HG02588 (cell line): ENCODE data around the gene FAM50B.

Experiments used
- ATAC-seq: cut with Tn5 transposase; IDR thresholded peaks from one replicate; pipeline ENCODE4 v1.9.1; 2021; ENCODE audit warnings: mild to moderate bottlenecking, moderate library complexity; ENCODE audit not compliant: unreplicated experiment

Gene FAM50B, protein sequence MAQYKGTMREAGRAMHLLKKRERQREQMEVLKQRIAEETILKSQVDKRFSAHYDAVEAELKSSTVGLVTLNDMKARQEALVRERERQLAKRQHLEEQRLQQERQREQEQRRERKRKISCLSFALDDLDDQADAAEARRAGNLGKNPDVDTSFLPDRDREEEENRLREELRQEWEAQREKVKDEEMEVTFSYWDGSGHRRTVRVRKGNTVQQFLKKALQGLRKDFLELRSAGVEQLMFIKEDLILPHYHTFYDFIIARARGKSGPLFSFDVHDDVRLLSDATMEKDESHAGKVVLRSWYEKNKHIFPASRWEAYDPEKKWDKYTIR

DNA sequence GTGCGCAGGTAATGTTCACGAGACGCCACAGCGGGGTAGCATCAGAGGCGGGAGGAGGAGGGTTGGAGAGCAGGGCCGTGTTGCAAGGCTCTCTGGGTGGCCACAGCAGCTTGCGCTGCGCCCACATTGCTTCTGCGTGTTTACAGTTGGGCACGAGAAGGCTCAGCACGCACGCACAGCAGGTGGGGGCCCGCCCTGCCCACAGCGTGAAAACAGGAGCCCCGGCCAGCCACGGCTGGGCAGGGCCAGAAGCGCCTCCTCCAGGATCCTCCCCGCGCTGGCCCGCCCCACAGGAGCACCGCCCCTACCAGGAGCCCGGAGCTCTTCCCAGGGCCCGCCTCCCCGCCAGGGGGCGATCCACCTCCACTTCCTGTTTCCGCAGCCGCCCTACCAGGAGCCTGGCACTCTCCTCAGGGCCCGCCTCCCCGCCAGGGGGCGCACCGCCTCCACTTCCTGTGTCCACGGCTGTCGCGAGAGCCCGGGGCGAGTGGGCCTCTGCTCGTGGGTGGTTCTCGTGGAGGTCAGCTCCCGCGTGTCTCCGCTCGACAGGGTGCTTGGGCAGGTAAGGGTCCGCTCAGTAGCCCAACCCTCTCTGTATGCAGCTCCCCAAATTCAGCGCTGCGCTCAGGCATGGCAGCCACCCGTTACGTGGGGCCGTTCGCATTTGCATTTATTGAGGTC lies at the start of gene FAM50B:
Gene FAM50B, plus strand, starts transcription at position 449 of the 681 bp plus-strand sequence. CDS start 439 bp downstream, outside the sequence.
- ATAC-seq: peak; percentile 90

DNA sequence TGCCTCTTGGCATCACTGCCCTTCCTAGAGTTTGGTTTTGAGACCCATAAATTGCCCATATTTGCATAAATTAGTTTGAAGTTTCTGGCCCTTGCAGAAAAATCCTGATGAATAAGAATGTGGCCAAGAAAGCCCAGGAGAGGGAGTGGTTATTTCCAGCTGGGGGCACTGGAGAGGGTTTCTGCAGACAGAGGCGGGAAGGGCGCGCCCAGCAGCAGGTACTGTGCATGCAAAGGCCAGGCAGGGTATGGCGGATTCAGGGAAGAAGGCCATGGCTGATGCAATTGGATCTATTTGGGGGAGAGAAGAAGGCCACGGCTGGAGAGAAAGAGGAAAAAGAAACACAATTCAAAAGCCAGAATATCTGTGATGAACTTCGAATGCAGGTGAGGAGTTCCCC lies 49.5 kb upstream of the FAM50B start:
- ATAC-seq: no peak

DNA sequence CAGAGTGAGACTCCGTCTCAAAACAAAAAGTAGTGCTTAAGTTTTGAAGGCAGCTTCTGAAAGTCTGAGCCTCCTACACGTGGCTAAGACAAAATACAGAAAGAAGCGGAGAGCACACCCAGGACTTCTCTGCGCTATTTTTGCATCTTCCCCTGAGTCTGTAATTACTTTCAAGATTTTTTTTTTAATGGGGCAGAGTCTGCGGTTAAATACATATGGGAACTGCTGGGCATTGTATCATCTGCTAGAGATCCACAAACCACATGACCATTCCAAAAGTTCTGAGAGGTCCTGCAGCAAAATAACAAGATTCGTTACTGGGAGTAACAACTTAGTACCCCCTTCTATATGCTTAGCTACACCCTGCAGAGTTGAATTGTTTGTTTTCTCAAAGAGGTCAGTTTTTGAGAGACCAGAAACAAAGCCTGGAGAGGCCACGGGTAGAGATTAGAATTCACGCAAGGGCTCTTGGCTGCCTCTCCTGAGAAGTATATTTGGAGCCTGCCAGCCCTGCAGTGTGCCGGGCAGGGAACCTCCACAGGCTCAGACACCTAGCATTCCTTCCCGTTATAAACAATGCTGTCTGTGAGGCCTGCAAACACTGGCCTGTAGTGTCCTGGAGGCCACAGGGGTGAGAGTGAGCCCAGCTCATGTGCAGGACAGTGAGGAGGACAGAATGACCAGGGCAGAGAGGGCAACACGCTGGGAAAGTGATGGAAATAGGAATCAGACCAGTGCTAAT lies 48.2 kb upstream of the FAM50B start:
- no peak for ATAC-seq

DNA sequence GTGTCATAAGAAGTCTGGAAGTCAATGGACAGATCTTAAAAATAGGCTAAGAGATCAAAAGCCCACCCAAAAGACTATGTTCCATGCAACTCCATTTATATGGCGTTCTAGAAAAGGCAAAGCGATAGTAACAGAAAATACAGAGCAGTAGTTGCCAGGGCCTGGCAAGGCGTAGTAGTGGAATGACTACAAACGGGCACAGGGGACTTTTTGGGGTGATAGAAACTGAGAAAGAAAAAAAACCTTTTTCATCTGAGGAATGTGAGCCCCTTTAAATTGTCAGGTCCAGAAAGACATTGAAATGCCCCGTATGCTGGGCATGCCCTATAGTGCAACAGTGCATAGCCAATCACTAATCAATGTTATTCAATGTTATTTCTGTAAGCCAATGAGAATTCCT lies 47.2 kb upstream of the FAM50B start:
- peak; percentile 55 for ATAC-seq

DNA sequence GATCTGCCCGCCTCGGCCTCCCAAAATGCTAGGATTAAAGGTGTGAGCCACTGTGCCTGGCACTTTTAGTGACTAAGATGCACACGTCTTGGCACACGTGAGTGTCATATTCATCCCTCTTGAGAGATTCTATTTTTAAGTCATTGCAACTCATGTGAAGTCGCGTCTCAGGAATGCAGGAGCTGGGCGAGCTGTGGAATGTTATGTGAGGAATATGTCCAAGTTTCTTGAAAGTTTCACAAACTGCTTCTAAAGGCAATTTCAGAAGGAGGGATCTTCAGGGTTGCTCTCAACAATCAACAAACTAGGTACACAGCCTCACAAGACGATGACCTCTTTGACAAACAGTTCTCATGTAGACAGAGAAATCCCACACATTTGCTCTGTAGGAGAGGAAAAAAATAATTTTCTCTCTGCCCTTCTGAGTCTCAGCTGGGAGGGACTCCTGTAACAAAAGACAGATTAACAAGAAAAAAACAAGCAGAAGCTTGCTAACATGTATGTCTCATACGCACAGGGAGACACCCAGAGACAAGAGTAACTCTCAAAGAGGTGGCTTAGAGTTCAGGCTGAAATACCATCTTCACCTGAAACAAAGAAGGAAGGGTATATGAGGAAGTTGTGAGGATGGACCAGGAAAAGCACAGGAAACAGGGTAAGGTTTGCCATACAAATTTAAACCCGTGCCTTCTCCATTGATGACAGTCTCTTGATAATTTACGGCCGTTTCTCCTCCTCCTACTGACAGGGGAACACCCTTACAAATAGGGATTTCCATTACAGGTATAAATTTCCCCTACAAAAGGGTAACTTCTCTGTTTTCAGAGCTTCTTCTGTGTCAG lies 45.3 kb upstream of the FAM50B start:
- no peak for ATAC-seq

DNA sequence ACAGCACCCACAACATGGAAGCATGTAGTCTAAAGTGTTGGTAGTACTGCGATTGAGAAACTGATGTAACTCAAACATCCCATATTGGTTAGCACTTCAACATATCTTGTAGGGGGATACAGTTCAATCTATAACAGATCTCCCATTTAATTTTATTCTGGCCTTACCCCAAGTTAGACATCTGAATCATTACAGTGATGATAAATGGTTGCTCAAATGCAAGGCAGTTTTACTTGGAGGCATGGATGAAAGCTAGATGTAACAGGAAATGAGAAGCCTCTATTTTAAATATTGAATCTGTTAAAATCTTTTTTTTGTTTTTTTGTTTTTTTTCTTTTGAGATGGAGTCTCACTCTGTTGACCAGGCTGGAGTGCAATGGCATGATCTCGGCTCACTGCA lies 44.2 kb upstream of the FAM50B start:
- no peak for ATAC-seq

DNA sequence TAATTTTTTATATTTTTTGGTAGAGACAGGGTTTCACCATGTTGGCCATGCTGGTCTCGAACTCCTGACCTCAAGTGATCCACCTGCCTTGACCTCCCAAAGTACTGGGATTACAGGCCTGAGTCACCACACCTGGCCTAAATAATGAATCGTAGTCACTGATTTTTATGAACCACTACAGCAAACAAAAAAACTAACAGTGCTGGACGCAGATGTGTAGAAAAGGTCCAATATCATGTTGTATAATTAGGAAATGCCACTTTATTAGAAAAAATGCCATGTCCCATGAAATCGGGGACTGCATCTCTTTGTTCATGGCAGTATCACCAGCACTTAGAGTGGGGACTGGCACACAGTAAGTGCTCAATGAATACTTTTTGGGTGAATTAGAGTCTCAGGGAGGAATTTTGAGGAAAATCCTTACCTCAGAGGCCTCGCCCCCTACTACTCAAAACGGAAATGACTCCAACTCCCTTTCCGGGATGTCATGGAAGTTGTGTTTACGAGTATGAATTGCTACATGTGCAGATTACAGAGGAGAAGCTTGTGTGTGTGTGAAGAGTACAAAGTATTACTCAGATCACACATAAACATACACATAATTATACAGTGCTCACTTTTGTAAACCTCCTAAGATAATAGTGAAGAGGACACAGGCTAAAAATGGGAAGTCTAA lies 43.6 kb upstream of the FAM50B start:
- ATAC-seq: no peak

DNA sequence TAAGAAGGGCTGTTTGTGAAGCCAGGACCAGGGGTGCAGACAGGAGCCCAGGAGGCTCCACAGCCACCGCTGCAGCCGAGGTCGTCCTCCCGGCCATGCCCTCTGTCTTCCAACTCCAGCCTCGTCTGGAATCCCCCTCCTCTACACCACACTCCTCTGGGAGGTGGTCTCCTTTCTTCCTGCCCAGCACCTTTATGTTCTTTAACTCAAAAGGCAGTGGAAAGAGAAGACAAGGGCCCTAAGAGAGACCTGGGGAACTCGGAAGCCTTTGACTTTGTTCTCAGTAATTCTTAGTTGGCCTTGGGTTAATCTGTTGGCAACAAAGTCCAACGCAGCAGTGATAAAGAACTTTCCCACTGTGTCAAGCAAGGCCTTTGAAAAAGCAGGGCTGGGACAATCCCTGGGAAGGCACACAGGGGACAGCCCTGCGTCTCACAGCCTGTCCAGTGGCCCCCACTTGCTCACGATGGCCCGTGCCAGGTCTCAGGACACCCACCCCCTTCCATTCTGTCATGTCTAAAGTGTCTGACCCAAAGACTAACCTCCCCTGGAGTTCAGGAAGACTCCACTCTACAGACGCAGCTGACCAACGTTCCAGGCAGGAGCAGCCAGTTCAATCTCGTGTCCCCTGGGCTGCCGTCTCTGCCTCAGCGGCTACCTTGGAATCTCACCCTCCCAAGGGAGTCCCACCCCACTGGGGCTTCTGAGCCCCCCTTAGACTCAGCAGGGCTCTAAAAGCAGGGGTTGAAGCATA lies 42.8 kb upstream of the FAM50B start:
- no peak for ATAC-seq

DNA sequence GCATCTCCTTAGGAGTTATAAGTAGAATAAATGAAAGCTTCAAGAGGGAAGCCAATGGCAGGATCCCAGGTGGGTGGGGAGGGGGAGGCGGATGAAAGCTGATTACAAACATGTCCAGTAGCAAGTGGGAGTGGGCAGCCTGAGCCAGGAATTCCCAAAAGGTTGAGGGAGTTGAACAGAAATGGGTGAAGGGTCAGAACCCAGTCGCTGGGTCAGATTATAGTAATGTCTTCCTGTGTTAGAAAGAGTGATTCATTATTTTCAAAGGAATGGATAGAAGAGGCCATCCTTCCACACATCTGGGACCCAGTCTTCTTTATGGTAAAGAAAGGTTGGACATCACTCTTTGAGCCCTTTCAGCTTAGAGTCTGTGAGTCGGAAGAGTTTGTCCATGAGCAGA lies 41.0 kb upstream of the FAM50B start:
- no peak for ATAC-seq

DNA sequence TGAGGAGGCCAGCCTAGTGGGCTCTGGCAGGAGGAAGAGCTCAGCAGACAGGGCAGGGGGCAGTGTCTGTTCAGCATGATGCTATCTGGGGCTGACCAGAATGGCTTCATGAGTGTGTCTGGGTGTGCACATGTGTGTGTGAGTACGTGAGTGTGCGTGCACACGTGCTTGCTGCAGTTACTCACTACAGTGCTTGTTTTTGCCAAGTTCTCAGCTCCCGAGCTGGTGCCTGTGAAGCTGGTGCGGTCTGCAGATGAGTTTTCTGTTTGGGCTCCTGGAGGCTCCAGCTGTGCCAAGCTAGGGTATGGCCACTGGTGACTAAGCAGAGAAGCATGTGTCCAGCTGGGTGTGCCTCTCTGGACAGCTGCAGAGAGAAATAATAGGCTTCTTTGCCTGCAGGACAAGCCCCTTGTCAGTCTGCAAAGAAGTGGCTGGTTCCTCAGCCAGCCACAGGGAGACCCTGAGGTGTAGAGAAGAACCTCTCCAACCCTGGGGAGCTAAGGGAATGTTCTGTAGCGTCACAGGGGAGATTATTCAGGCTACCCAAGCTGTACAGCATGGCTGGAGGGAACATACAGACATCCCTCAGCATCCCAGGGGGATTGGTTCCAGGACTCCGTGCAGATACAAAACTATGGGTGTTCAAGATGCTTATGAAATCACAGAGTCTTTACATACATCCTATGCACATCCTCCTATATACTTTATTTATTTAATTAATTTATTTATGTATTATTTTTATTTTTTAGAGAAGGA lies 40.2 kb upstream of the FAM50B start:
- ATAC-seq: no peak

DNA sequence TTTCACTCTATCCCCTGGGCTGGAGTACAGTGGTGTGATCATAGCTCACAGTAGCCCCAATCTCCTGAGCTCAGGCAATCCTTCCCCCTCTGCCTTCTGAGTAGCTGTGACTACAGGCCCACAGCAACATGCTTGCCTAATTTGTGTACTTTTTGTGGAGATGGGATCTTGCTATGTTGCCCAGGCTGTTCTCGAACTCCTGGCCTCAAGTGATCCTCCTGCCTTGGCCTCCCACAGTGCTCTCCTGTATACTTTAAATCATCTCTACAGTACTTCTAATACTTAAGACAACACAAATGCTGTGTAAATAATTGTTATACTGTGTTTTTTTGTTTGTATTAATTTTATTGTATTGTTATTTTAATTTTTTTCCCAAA lies 39.7 kb upstream of the FAM50B start:
- no peak for ATAC-seq

DNA sequence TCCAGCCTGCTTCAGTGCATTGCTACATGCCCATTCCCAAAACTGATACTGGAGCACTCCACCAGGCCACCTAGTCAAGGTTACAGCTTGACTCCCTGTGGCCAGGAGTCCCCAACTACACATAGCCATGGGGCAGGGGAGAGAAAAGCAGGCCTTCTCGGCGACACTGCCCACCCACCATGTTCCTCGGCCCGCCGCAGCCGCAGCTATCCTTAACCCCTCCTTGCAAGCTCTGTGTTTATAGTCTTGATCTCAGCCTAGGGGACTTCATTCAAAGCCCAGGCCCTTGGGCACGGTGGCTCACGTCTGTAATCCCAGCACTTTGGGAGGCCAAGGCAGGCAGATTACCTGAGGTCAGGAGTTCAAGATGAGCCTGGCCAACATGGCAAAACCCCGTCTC lies 39.2 kb upstream of the FAM50B start:
- ATAC-seq: no peak

DNA sequence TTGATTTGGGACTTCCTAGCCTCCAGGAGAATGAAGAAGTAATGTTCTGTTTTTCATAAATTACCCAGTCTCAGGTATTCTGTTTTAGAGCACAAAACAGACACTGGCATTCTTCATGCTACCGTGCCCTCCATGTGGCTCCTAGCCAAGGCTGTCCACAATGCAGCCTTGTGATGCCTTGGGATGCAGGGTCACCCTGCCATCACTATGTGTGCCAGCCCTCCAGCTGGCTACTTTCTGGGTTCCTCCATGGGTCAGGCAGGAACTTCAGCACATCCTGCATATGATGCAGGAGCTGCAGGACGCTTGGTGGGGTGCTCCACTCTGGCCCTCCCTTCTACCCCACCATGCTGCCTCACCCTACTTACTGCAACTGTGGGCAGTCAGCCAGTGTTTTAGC lies 38.0 kb upstream of the FAM50B start:
- no peak for ATAC-seq

DNA sequence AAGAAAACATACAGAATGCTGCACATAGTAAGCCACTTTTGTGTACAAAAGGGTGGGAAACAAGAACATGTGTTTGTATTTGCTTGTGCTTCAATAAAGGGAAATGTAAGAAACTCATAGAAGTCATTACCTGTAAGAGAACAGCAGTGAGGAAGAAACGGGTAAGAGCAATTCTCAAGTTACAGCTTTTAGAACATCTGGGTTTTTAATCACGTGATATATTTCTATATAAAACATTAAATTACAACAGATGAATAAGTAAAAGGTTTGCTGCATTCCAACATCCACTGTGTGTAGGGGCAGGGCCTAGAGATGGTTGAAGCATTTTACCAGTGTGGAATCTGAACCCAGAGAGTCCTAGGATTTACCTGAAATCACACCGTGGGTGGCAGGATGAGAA lies 36.6 kb upstream of the FAM50B start:
- no peak for ATAC-seq

DNA sequence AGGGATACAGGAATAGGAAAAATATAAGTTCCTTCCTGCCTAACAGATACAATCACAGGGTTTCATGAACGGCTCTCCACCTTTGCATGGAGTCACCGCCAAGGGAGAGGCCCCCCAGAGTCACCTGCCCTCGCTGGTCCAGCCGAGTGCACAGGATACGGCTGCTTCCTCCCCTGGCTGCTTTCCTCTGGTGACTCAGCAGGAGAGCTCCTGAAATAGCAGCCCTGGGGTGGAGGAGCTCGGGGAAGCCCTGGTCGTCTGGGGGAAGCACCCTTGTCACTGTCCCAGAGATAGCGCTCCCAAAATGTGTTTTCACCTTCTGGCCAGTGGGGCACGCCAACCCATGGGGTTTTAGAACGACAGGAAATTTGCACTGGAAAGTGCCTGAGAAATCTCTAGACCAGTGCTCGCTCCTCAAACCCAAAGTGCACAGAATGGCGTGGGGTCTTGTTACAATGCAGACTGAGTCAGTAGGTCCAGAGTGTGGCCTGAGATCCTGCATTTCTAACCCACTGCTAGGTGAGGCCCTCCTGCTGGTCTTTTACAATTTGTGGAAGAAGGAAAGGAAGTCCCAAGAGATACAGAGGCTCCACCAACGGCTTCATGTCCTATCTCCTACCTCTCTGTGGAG lies 35.9 kb upstream of the FAM50B start:
- ATAC-seq: peak; percentile 70

DNA sequence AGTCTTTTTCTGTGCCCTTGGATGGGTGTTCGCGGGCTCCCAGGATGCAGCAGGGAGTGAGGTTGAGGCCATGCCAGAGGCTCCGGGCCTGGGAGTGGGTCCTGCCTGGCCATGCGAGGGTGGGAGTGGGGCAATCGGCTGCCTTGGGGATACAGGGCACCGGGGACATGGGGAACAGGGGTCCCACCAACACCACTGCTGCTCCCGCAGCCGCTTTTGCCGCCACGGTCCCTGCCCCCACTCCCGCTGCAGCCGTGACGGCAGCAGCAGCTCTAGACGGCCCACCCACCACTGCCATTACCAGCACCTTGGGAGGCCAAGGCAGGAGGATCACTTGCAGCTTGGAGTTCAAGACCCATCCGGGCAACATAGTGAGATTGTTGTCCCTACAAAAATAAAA lies 35.3 kb upstream of the FAM50B start:
- ATAC-seq: no peak

DNA sequence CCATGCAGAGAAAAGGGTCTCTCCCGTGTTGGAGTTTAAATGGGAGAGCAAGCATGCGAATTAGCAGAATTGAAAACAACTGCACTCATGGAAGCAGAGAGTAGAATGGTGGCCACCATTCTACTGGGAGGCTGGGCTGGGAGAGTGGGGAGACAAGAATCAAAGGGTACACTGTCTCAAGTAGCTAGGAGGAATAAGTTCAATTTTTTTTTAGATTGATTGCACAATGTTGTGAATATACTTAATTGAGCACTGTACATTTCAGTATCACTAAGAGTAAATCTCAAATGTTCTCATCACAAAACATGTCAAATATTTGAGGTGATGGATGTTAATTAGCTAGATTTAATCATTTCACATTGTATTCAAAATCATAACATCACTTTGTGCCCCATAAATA lies 34.6 kb upstream of the FAM50B start:
- ATAC-seq: no peak

DNA sequence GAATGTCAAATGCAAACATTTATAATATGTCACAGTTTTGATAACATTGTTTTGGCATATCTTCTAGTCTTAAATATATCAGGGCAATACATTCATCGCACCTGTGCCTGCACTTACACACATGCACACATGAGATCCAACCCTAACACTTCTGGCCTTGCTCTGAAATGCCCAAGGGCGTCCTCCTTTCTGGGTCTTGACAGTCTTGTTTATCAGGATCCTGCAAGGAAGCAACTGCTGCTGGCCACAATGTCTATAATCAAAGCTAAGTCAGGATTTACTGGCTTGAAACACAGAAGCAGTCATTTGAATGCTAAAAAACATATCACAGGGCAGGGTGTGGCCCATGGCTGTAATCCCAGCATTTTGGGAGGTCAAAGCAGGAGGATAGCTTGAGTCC lies 32.9 kb upstream of the FAM50B start:
- ATAC-seq: no peak
